ENCODE results near the gene CHD1. TPM values are rescaled to one million over a fixed set of nuclear protein-coding genes. Genes with fewer than 3 reads are reported as not detected.

CHD1 gene
- total RNA-seq, 1 experiment from 2014 or later = 41.8 TPM

GRCh38 chr5:98964621-98965020 lies 35.8 kb upstream of the CHD1 start:
- ATAC-seq (no peak), DNase-seq (ENCODE audit: low spot score) (no peak)
- CTCF ChIA-PET = no interaction called here
- Mint-ChIP-seq H3K9me3 (peaks cover 16% of the 10 kb centered on the region), H3K36me3 (peaks cover 7% of the 10 kb centered on the region; the same call in 1 of the 2 replicates), H3K4me3 (no peak overlapping the region), H3K4me1 (peaks cover 18% of the 10 kb centered on the region), H3K27ac (no peak overlapping the region), H3K27me3 (ENCODE audit: low read depth) (peaks cover 35% of the 10 kb centered on the region)
- POLR2A ChIA-PET = no interaction called here
- no peak for TF ChIP-seq PRDM15 (CRISPR knock-in tag; IDR thresholded peaks at IDR 0.05)
- TF ChIP-seq AR (CRISPR knock-in tag; IDR thresholded peaks at IDR 0.05) = no peak
- no peak for TF ChIP-seq SOX15 (CRISPR knock-in tag; IDR thresholded peaks at IDR 0.05)
- no peak for TF ChIP-seq PRRX2 (CRISPR knock-in tag; IDR thresholded peaks at IDR 0.05)
- TF ChIP-seq AFF4 (CRISPR knock-in tag; IDR thresholded peaks at IDR 0.05; ENCODE audit: borderline replicate concordance) = no peak
- TF ChIP-seq ZBTB43 (CRISPR knock-in tag; IDR thresholded peaks at IDR 0.05) = no peak
- no peak for TF ChIP-seq RORB (CRISPR knock-in tag; IDR thresholded peaks at IDR 0.05)
- TF ChIP-seq ZNF219 (CRISPR knock-in tag; IDR thresholded peaks at IDR 0.05; ENCODE audit: borderline replicate concordance) = no peak
- TF ChIP-seq ETV6 (CRISPR knock-in tag; IDR thresholded peaks at IDR 0.05) = no peak
- TF ChIP-seq CDX4 (CRISPR knock-in tag; IDR thresholded peaks at IDR 0.05; ENCODE audit: borderline replicate concordance) = no peak
- no peak for TF ChIP-seq ZNF423 (CRISPR knock-in tag; IDR thresholded peaks at IDR 0.05)
- TF ChIP-seq ZNF416 (CRISPR knock-in tag; IDR thresholded peaks at IDR 0.05) = no peak
- TF ChIP-seq ZNF281 (CRISPR knock-in tag; IDR thresholded peaks at IDR 0.05) = no peak
- no peak for TF ChIP-seq HMGXB4 (CRISPR knock-in tag; IDR thresholded peaks at IDR 0.05)
- no peak for TF ChIP-seq PREB (CRISPR knock-in tag; IDR thresholded peaks at IDR 0.05; ENCODE audit: borderline replicate concordance)
- no peak for TF ChIP-seq EMX1 (CRISPR knock-in tag; IDR thresholded peaks at IDR 0.05)
- TF ChIP-seq ZNF138 (CRISPR knock-in tag; conservative IDR thresholded peaks at IDR 0.05) = no peak

All from WTC11 (cell line).